Renal cortex interstitium (tissue), 11 donors: ENCODE results near the gene PMEPA1. TPM values are rescaled to one million over a fixed set of nuclear protein-coding genes. Genes with fewer than 3 reads are reported as not detected.

Experiments used
- DNase-seq, 11 donors: peaks; one replicate each; pipeline ENCODE4 v3.0.0-alpha.2; 2013; ENCODE audit warnings: low read depth in 9 of 11, low spot score in 4 of 11; ENCODE audit errors: extremely low read depth in 1 of 11
- polyA plus RNA-seq, 3 donors: library from polyadenylated mRNA; unstranded; fragments of 120-200 nt; gene quantifications; one replicate each; pipeline ENCODE4 v1.2.1, GENCODE V29; 2013; ENCODE audit not compliant: insufficient read length in 3 of 3

Gene PMEPA1
- polyA plus RNA-seq, 3 donors: 14.9 to 21.6 (median 15.5) TPM

GRCh38 chr20:57702521-57702920 is 7.3 kb downstream of the PMEPA1 start:
- no peak for DNase-seq

- DNase-seq: no peak
Measured at GRCh38 chr20:57702091-57702490, 7.7 kb downstream of the PMEPA1 start.

- DNase-seq: no peak
Measured at GRCh38 chr20:57701651-57702050, 8.2 kb downstream of the PMEPA1 start.

- no peak for DNase-seq
Measured at GRCh38 chr20:57701090-57701489, 8.7 kb downstream of the PMEPA1 start.

GRCh38 chr20:57699395-57699794 is 10.4 kb downstream of the PMEPA1 start:
- DNase-seq: no peak

- DNase-seq: no peak
Measured at GRCh38 chr20:57698867-57699275, 10.9 kb downstream of the PMEPA1 start.

GRCh38 chr20:57698116-57698866 is 11.5 kb downstream of the PMEPA1 start:
- no peak for DNase-seq

GRCh38 chr20:57697543-57697942 is 12.3 kb downstream of the PMEPA1 start:
- DNase-seq: no peak

- no peak for DNase-seq
Measured at GRCh38 chr20:57696401-57696961, 13.3 kb downstream of the PMEPA1 start.

- no peak for DNase-seq
Measured at GRCh38 chr20:57695940-57696339, 13.9 kb downstream of the PMEPA1 start.

- no peak for DNase-seq
Measured at GRCh38 chr20:57695012-57695411, 14.8 kb downstream of the PMEPA1 start.

- no peak for DNase-seq
Measured at GRCh38 chr20:57694481-57694880, 15.3 kb downstream of the PMEPA1 start.

- no peak for DNase-seq
Measured at GRCh38 chr20:57693670-57694329, 16.0 kb downstream of the PMEPA1 start.

- DNase-seq: no peak
Measured at GRCh38 chr20:57693002-57693582, 16.7 kb downstream of the PMEPA1 start.

- no peak for DNase-seq
Measured at GRCh38 chr20:57692393-57692792, 17.4 kb downstream of the PMEPA1 start.

GRCh38 chr20:57691699-57692098 is 18.1 kb downstream of the PMEPA1 start:
- DNase-seq: no peak

- no peak for DNase-seq
Measured at GRCh38 chr20:57690525-57690924, 19.3 kb downstream of the PMEPA1 start.

- DNase-seq: no peak
Measured at GRCh38 chr20:57689745-57690481, 19.9 kb downstream of the PMEPA1 start.

GRCh38 chr20:57688864-57689263 is 21.0 kb downstream of the PMEPA1 start:
- no peak for DNase-seq
